ACC112 (cell line): ENCODE data around the gene ARHGAP32.
"Not testable (repeated sequence)": the region's sequence is repeated elsewhere in the genome, so short reads cannot be mapped to it uniquely, and the experiment has no call there.

ENCODE experiments used
- H2AFZ ChIP-seq: fragments of 200-600 bp; sonication (generic); one replicate; pipeline ENCODE4 v1.6.0; 2017; ENCODE audit warnings: antibody characterized with exemption, low read length; ENCODE audit not compliant: unreplicated experiment
- H3K27ac ChIP-seq: fragments of 200-600 bp; sonication (generic); 2 replicates; pipeline ENCODE4 v1.5.1; 2014; ENCODE audit warnings: low read depth, mild to moderate bottlenecking, antibody characterized with exemption, low read length, moderate library complexity
- H3K27me3 ChIP-seq: fragments of 200-600 bp; sonication (generic); 2 replicates; pipeline ENCODE4 v1.6.1; 2014; ENCODE audit warnings: mild to moderate bottlenecking, antibody characterized with exemption, low read length, moderate library complexity, mixed read lengths; ENCODE audit not compliant: insufficient read depth
- H3K36me3 ChIP-seq: fragments of 200-600 bp; sonication (generic); 2 replicates; pipeline ENCODE4 v1.6.1; 2016; ENCODE audit warnings: mild to moderate bottlenecking, antibody characterized with exemption, low read length, moderate library complexity, mixed read lengths; ENCODE audit not compliant: insufficient read depth
- H3K4me1 ChIP-seq: fragments of 200-600 bp; sonication (generic); one replicate; pipeline ENCODE4 v1.6.1; 2016; ENCODE audit warnings: low read length, mixed read lengths; ENCODE audit not compliant: insufficient read depth, unreplicated experiment, control insufficient read depth
- H3K4me3 ChIP-seq: fragments of 200-600 bp; sonication (generic); 2 replicates; pipeline ENCODE4 v1.5.1; 2014; ENCODE audit warnings: mild to moderate bottlenecking, low read depth, low read length
- H3K79me2 ChIP-seq: fragments of 200-600 bp; sonication (generic); one replicate; pipeline ENCODE4 v1.6.0; 2016; ENCODE audit warnings: low read length; ENCODE audit not compliant: control insufficient read depth, unreplicated experiment, insufficient read depth

ARHGAP32 gene

DNA sequence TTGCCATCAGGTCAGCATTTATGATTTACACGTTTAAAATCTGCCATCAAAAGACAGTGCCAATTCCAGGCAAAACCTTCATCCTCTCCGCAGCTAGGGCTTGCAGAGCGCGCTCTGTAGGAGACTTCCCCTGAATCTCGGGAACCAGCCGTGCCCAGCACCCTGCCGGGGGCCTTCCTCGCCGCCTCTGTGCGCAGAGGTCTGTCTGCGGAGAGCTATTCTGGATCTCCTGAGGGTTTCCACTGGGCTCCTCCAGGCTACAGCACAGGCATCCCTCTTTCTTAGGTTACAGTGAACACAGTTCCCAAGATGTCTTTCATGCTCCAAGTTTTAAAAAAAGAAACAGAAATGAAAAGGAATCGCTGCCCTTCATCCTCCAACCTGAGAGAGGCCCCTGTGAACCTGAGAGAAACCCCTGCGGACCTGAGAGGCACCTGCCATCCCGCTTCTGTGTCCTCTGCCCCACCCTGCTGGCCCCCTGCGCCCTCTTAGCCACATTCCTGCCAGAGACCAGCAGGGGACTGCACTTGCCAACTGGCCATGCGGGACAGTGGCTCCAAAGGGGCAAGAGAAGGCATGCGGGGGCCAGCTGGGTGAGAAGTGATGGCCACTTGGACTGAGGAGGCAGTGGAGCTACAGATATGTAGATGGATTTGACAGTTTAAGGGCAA, 265.6 kb downstream of the ARHGAP32 start:
- Histone ChIP-seq H3K4me3 (no peak overlapping the region), H3K27me3 (peaks cover 11% of the 10 kb centered on the region), H3K4me1 (no peaks in the 10 kb centered on the region), H3K36me3 (no peaks in the 10 kb centered on the region), H3K27ac (no peak overlapping the region), H3K79me2 (no peaks in the 10 kb centered on the region), H2AFZ (no peak overlapping the region)

- Histone ChIP-seq H3K36me3 (no peaks in the 10 kb centered on the region), H2AFZ (no peak overlapping the region), H3K4me3 (no peak overlapping the region), H3K4me1 (no peaks in the 10 kb centered on the region), H3K79me2 (no peaks in the 10 kb centered on the region), H3K27me3 (peaks cover 12% of the 10 kb centered on the region), H3K27ac (no peak overlapping the region)
Observed at GRCh38 chr11:128926000-128926399, 266.1 kb downstream of the ARHGAP32 start.

GRCh38 chr11:128925250-128925600, 266.9 kb downstream of the ARHGAP32 start:
- no peak overlapping the region for H3K4me3 ChIP-seq
- H3K27me3 ChIP-seq, result peaks cover 19% of the 10 kb centered on the region
- no peaks in the 10 kb centered on the region for H3K79me2 ChIP-seq
- no peaks in the 10 kb centered on the region for H3K4me1 ChIP-seq
- no peak overlapping the region for H3K27ac ChIP-seq
- H2AFZ ChIP-seq, result no peak overlapping the region
- no peaks in the 10 kb centered on the region for H3K36me3 ChIP-seq

DNA sequence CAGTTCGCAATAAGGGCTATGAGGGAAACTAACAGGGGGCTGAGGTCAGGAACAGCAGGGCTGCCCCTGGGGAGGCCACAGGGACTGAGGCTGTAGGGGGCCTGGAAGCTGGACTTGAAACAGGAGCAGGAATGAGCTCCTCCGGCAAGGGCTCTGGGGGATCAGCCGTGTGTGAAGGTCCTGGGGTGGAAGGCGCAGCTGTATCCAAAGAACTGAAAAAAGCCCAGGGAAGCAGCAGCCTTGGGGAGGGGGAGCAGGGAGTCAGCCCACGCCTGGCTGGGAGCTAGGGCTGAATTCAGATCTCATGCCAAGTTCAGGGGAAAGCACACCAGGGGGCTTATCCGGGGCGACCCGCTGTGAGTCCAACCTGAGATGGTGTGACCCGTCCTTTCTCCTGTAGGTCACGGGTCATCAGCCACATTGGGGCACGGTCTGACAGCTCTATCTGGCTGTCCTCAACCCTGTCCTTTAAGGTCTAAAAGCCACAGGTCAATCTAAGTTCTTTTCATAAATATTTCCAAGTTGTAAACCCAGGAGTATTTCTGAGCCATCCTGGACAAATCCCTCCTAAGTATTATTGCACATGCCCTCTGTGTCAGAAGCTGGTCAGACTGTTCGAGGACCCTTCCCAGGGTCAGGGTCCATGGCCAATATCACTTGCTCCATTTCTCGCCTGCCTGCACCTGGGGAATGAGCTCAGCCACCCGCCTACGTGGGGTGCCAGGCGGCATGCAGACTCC, 267.4 kb downstream of the ARHGAP32 start:
- no peak overlapping the region for H2AFZ ChIP-seq
- H3K36me3 ChIP-seq, result no peaks in the 10 kb centered on the region
- no peak overlapping the region for H3K27ac ChIP-seq
- peaks cover 24% of the 10 kb centered on the region for H3K27me3 ChIP-seq
- no peak overlapping the region for H3K4me3 ChIP-seq
- H3K4me1 ChIP-seq, result no peaks in the 10 kb centered on the region
- no peaks in the 10 kb centered on the region for H3K79me2 ChIP-seq

GRCh38 chr11:128924104-128924503, 268.0 kb downstream of the ARHGAP32 start:
- Histone ChIP-seq H3K36me3 (no peaks in the 10 kb centered on the region), H3K27ac (no peak overlapping the region), H2AFZ (no peak overlapping the region), H3K27me3 (peaks cover 24% of the 10 kb centered on the region), H3K4me1 (no peaks in the 10 kb centered on the region), H3K79me2 (no peaks in the 10 kb centered on the region), H3K4me3 (no peak overlapping the region)

DNA sequence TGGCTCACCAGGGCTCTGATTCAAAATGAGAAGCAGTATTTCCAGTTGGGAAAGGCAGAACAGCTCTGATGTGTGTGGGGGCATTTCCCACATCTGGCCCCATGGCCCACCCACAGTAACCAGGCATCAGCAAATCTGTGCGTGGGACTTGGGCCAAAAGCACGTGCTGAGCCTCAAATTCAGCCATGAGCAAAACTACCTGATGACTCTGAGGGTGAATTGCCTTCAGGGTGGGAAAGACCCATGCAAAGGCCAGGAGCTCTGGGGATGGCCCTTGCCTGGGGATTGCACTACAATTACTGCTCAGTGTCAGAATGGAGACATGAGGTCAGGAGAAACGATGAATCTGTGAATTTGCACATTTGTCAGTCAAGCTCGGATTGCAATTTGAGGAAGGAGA, 270.3 kb downstream of the ARHGAP32 start:
- Histone ChIP-seq H3K4me3 (no peak overlapping the region), H2AFZ (no peak overlapping the region), H3K4me1 (no peaks in the 10 kb centered on the region), H3K36me3 (no peaks in the 10 kb centered on the region), H3K27me3 (peaks cover 24% of the 10 kb centered on the region), H3K27ac (no peak overlapping the region), H3K79me2 (no peaks in the 10 kb centered on the region)

GRCh38 chr11:128920666-128921065, 271.5 kb downstream of the ARHGAP32 start:
- Histone ChIP-seq H3K27ac (no peak overlapping the region), H3K36me3 (no peaks in the 10 kb centered on the region), H2AFZ (no peak overlapping the region), H3K79me2 (no peaks in the 10 kb centered on the region), H3K4me3 (no peak overlapping the region), H3K27me3 (peaks cover 24% of the 10 kb centered on the region), H3K4me1 (no peaks in the 10 kb centered on the region)

DNA sequence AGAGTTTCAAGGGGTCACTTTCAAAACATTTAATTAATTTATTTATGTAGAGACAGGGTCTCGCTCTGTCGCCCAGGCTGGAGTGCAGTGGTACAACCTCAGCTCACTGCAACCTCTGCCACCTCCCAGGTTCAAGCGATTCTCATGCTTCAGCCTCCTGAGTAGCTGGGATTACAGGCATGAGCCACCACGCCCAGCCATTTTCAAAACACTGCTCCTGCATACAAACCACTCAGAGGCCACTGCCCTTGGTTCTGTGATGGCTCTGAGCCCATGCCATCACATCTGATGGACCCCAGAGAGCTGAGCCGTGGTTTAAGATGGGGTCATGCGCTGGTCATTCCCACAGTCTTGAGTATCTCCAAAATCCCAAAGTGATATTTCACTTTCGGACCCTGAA, 272.5 kb downstream of the ARHGAP32 start:
- not testable (repeated sequence) for H3K4me1 ChIP-seq, H3K27ac ChIP-seq, H3K36me3 ChIP-seq, H3K79me2 ChIP-seq, H3K4me3 ChIP-seq, H2AFZ ChIP-seq
- peaks cover 33% of the 10 kb centered on the region for H3K27me3 ChIP-seq

DNA sequence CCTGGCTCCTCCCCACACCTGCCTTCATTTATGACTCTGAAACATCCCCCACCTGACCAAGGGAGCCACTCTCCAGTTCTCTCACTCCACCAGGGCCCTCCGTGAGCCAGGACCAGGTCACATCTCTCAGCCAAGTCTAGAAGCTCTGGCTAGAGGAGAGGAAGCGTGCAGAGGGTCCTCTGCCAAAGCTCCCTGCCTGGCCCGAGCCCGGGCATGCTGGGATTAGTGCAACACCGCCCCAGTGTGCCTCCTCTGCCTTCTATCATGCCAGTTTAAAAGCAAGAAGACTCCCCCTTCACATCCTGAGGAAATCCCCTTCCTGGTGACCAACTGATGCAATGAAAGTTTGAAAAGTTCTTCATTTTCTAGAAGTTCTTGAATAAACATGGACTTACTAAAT, 272.9 kb downstream of the ARHGAP32 start:
- H3K27me3 ChIP-seq, result peaks cover 37% of the 10 kb centered on the region
- H3K79me2 ChIP-seq, result no peaks in the 10 kb centered on the region
- H3K36me3 ChIP-seq, result no peaks in the 10 kb centered on the region
- H3K27ac ChIP-seq, result no peak overlapping the region
- H2AFZ ChIP-seq, result no peak overlapping the region
- H3K4me3 ChIP-seq, result no peak overlapping the region
- H3K4me1 ChIP-seq, result no peaks in the 10 kb centered on the region

GRCh38 chr11:128917144-128917724, 274.9 kb downstream of the ARHGAP32 start:
- H3K79me2 ChIP-seq, result no peaks in the 10 kb centered on the region
- H3K27me3 ChIP-seq, result peaks cover 39% of the 10 kb centered on the region
- no peaks in the 10 kb centered on the region for H3K36me3 ChIP-seq
- H3K4me3 ChIP-seq, result no peak overlapping the region
- H3K4me1 ChIP-seq, result no peaks in the 10 kb centered on the region
- no peak overlapping the region for H3K27ac ChIP-seq
- H2AFZ ChIP-seq, result no peak overlapping the region

- H3K79me2 ChIP-seq, result no peaks in the 10 kb centered on the region
- H3K4me3 ChIP-seq, result no peak overlapping the region
- no peak overlapping the region for H2AFZ ChIP-seq
- no peaks in the 10 kb centered on the region for H3K4me1 ChIP-seq
- H3K36me3 ChIP-seq, result no peaks in the 10 kb centered on the region
- H3K27me3 ChIP-seq, result peaks cover 36% of the 10 kb centered on the region
- no peak overlapping the region for H3K27ac ChIP-seq
Observed at GRCh38 chr11:128916681-128917080, 275.4 kb downstream of the ARHGAP32 start.
